Measurements from ENCODE around the gene STAU1. TPM values are rescaled to one million over a fixed set of nuclear protein-coding genes. Genes with fewer than 3 reads are reported as not detected.
A peak's percentile ranks its signal among the peaks of the same experiment; 100 is the strongest.

Gene STAU1
- total and polyA plus RNA-seq, 2 of the 13 experiments (the other 11 are each of a cell fraction or from before 2014, with no cell fraction given): 119 to 133 TPM

GRCh38 chr20:49161428-49162152 is 26.5 kb downstream of the STAU1 start (continued):
- TF ChIP-seq ZNF597 (CRISPR knock-in tag; IDR thresholded peaks at IDR 0.05) (no peak), THAP8 (CRISPR knock-in tag; IDR thresholded peaks at IDR 0.05; ENCODE audit: borderline replicate concordance) (no peak), ZNF446 (CRISPR knock-in tag; IDR thresholded peaks at IDR 0.05) (no peak), NFKBIZ (CRISPR knock-in tag; IDR thresholded peaks at IDR 0.05) (no peak), ZNF205 (CRISPR knock-in tag; IDR thresholded peaks at IDR 0.05) (no peak), RBM22 (optimal IDR thresholded peaks at IDR 0.05; ENCODE audit: low read length) (peak; percentile 54), ELF4 (CRISPR knock-in tag; IDR thresholded peaks at IDR 0.05; ENCODE audit: borderline replicate concordance) (0 out of 2 replicates have a peak, but pooled peaks have one; percentile 37), DNMT3B (CRISPR knock-in tag; conservative IDR thresholded peaks at IDR 0.05) (no peak), ZNF782 (CRISPR knock-in tag; IDR thresholded peaks at IDR 0.05; ENCODE audit: borderline replicate concordance) (no peak), ARID5B (CRISPR knock-in tag; IDR thresholded peaks at IDR 0.05) (peak; percentile 46; the same call in 1 of the 2 replicates), ZBTB14 (CRISPR knock-in tag; IDR thresholded peaks at IDR 0.05) (no peak), ZFP62 (CRISPR knock-in tag; IDR thresholded peaks at IDR 0.05) (no peak), TFAP4 (IDR thresholded peaks at IDR 0.05; ENCODE audit: borderline replicate concordance, low read depth) (no peak), TBL1XR1 (IDR thresholded peaks at IDR 0.05; ENCODE audit: borderline replicate concordance, low read length, partially characterized antibody) (no peak), THYN1 (CRISPR knock-in tag; IDR thresholded peaks at IDR 0.05; ENCODE audit: borderline replicate concordance, low read depth) (no peak), KAT8 (CRISPR knock-in tag; IDR thresholded peaks at IDR 0.05) (peak; percentile 13; the same call in 1 of the 2 replicates), FOSL1 (CRISPR knock-in tag; IDR thresholded peaks at IDR 0.05; ENCODE audit: borderline replicate concordance) (no peak), ZNF746 (CRISPR knock-in tag; IDR thresholded peaks at IDR 0.05) (no peak), ZNF704 (CRISPR knock-in tag; IDR thresholded peaks at IDR 0.05; ENCODE audit: borderline replicate concordance) (no peak), MXD1 (CRISPR knock-in tag; IDR thresholded peaks at IDR 0.05) (no peak)
